AG08395 (cell line): ENCODE measurements around the gene TOPORS.
A peak's percentile ranks its signal among the peaks of the same experiment; 100 is the strongest.
"Not testable (repeated sequence)": the region's sequence is repeated elsewhere in the genome, so short reads cannot be mapped to it uniquely, and the experiment has no call there.

ENCODE experiments used
- DNase-seq: peaks from one replicate; pipeline ENCODE4 v3.0.0; 2012; ENCODE audit warnings: mixed read lengths, low spot score

TOPORS gene

DNA sequence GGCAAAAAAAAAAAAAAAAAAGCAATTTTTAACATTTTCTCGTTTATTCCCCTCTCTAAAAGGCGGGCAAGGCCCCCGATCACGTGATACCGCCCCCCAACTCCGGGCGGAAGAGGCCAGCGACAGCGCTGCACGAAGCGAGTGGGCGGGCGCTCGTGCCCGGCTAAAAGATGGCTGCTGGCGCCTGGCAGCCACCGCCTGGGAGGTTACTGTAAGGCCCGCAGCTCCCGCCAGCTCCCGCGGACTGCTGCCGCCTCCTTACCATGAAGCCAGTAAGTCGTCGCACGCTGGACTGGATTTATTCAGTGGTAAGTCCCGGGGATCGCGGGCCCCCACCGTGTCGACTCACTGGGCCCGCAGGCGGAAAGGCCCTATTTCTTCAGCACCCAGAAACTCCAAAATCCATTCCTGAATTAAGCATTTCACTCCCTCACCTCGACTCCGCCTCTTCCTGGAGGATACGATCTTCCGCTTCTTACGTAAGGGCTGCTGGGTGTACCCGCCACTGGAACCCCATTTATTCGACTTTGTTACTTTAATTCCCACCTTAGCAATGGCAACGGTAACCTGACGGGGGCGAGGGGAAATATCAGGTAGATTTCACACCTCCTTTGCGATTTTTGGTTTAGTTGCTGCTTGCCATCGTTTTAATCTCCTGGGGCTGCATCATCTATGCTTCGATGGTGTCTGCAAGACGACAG, at the start of gene TOPORS, which contains the start of gene SMIM27:
Gene TOPORS (minus strand): TSS at position 415 of the 701 bp plus-strand sequence. CDS start 150 bp downstream, at position 265.
Gene SMIM27 (plus strand): TSS at position 156 of the 701 bp plus-strand sequence. CDS start 108 bp downstream, at position 264.
- DNase-seq, result peak; percentile 92

DNA sequence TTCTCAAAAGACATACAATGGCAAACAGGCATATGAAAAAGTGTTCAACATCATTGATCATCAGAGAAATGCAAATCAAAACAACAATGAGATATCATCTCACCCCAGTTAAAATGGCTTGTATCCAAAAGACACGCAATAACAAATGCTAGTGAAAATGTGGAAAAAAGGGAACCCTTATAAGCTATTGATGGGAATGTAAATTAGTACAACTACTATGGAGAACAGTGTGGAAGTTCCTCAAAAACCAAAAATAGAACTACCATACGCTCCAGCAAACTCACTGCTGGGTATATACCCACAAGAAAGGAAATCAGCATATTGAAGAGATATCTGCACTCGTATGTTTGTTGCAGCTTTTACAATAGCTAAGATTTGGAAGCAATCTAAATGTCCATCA, 46.6 kb upstream of the TOPORS start:
- DNase-seq, result not testable (repeated sequence)

DNA sequence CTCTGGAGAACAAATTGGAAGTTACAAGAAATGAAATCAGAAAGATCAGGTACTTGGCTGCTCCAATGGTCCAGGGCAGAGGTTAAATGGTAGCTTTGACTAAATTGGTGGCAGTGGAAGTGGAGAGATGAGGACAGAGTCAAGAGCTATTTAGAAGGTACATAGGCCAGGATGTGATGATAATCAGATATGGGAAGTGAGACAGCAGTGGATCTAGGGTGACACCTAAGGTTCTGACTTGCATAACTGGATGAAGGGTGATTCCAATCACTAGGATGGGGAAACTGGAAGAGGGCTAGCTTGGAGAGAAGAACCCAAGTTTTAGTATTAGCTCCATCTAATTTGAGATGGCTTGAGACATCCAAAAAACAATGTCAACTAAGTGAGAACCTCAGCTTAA, 44.5 kb upstream of the TOPORS start:
- no peak for DNase-seq

- no peak for DNase-seq
These were observed 43.9 kb upstream of the TOPORS start for GRCh38 chr9:32596096-32596865.

- no peak for DNase-seq
These were observed 38.5 kb upstream of the TOPORS start for GRCh38 chr9:32590898-32591297.

GRCh38 chr9:32590476-32590875, 38.1 kb upstream of the TOPORS start:
- no peak for DNase-seq

DNA sequence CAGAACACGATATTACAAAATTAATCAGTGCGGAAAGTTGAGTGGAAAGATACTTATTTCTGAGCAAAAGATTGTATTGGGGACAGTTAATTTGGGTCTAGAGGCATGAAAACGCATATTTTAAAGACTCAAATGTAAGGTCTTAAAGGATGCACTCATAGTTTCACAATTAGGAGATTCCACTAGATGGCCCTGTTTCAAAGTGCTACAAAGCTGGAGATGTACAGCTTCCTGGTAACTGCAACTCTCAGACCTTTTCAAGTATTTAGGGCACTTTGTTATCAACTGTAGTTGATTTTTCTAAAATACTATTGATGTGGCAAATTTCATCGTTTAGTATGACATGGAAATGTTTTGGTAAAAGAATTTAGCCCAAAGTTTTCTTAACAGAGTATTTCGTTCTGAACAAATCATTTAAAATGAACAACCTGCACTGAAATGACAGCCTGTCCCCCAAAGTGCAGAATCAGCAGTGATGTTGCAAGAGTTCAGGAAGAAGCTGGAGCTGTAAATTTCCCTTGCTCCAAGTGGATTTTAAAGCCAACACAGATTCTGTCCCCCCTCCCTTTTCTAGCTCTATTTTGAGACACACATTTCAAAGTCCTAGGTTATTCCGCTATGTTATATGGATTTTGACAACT, 36.8 kb upstream of the TOPORS start:
- DNase-seq, result peak; percentile 52

DNA sequence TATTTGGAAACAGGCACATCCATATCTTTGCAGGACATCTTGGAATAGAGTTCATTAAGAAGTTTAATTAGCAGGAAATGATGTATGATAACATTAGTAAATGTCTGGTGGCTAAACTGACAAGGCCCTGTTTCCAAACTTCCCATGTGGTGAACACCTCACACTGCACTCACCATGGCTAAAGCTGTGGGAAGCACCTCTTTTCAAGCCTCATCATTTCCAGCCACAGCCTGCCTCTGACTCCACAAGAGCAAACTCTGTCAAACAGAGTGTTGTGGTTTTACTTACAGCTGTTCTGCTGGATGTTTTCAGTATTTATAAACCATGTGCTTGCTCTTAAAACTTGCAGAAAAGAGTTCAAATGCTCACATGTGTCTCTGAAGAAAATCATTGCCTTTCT, 35.5 kb upstream of the TOPORS start:
- DNase-seq, result no peak

GRCh38 chr9:32584784-32585183, 32.4 kb upstream of the TOPORS start:
- no peak for DNase-seq

GRCh38 chr9:32581512-32582143, 29.2 kb upstream of the TOPORS start:
- peak; percentile 38 for DNase-seq

DNA sequence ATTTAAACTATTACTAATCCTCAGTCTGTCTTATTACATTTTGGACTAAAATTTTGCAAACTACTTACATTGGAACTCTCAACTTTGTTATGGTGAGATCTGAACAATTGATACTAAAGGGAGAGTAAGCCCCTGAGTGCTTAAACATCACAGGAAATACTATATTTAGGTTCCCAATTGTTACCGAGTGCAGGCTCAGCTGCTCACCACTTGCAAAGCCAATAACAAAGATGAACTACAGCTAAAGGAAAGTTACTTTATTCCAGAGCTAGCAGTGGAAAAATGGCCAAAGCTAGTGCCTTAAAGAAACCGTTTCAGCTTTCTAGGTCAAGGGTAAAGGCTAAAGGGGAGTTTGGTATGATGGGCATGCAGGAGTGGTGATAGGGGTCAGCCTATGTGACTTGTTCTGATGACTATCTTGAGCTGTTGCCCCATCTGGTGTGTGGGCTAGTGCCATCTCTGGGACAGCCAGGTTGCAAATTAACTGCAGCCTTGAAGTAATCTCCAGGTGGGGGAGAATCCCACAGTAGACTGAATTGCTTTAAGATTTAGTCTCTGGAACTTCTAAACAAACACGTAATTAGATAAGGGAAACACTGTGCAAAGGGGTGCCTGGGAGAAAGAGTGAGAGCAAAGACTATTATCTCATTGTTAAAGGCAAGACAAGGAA, 28.4 kb upstream of the TOPORS start:
- DNase-seq, result no peak

DNA sequence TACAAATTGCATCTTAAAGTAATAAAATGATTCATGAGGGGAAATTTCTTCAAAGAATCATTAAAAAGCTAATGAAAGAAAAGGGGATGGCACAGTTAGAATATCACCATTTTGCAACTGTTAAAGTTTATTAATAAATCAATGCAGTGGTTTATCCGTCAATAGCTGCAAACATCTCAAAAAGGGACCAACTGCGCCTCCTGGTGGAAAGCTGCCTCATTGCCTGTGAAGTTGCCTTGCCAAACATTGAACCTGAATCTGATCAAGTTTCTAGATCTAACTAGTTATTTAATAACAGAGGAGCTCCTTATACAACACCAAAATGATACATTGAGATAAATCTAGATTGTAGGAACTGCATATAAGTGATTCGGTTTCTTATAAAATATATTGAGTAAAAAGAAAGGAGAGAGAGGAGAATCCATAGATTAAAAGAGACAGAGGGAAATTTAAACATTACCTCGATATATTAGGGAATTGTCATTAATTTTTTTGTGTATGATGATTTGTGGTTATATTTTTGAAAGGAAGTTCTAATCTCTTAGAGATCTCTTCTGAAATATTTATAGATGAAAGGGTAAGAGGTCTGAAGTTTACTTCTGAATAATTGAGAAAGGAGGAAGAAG, 27.4 kb upstream of the TOPORS start:
- peak; percentile 56 for DNase-seq

DNA sequence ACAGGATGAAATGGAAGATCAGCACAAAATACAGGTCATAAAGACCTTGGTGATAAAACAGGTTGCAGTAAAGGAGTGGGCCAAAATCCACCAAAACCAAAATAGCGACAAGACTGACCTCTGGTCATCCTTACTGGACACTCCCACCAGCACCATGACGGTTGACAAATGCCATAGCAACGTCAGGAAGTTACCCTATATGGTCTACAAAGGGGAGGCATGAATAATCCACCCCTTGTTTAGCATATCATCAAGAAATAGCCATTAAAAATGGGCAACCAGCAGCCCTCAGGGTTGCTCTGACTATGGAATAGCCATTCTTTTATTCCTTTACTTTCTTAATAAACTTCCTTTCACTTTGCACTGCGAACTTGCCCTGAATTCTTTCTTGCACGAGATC, 26.6 kb upstream of the TOPORS start:
- no peak for DNase-seq

DNA sequence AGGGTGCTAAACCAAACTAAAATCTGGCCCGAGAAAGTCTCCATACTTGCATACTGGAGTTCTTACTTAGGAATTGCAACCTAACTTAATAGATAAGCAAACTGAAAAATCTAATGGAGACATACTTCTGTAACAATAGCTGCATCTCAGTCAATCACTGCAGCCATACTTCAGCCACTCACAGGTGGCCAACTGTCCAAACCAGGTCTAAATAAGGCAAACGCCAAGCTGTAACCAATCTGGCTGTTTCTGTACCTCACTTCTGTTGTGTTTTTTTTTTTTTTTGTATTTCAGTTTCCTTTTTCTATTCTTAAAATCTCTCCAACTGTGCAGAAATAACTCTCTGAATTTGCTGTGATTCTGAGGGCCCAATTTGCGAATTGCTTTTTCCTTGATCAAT, 24.9 kb upstream of the TOPORS start:
- no peak for DNase-seq

- no peak for DNase-seq
These were observed 22.5 kb upstream of the TOPORS start for GRCh38 chr9:32574858-32575257.

DNA sequence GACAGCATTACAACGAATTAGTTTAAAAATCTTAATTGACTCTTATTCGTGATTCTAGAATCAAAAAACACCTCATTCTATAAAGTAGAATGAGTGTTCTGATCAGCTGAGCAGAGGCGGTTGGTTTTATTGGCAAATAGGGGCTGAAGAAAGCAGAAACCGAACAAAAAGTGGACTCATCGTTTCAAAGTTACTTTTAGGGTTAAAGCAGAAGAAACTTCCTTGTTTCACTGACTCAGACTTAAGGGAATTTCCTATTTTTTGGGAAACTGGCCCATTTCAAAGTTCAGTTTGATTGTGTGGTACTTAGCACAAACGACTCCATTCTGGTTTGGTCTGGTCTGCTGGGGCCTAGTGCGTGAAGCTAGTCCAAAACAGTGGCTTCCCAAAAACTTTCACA, 21.4 kb upstream of the TOPORS start:
- no peak for DNase-seq

DNA sequence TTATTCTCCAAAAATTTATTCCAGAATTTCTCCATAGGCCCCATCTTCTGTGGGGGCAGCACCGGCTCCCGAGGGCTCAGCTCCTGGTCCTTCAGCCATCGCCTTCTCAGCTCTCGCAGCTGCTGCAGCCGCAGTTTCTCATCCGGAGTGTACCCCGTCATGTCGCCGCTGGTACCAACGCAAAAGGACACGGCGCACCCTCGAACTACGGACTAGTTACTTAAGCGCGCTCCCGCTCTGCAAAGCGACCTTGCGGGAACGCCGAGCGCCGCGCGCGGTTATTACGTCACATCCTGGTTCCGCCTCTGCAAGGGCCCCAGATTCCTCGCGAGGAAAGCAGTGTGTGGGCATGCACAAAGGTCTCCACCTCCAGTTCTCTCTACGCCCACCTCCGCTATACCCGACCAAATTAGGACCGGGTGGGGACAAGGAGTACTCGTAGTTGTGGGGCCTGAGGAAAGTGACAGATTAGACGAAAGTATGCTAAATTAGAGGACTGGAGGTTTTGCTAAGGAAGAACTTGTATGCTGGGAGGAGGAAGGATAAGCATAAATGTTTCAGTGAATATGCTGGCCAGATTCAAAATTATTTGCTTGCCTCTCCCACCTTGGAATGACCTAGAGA, 20.6 kb upstream of the TOPORS start, which contains the start of gene NDUFB6:
Gene NDUFB6 (minus strand): TSS at position 260 of the 624 bp plus-strand sequence. CDS start 99 bp downstream, at position 161.
- peak; percentile 95 for DNase-seq

GRCh38 chr9:32571969-32572899, 19.8 kb upstream of the TOPORS start:
- DNase-seq, result peak; percentile 81

GRCh38 chr9:32570262-32570661, 17.9 kb upstream of the TOPORS start:
- no peak for DNase-seq

GRCh38 chr9:32566770-32567169, 14.4 kb upstream of the TOPORS start:
- no peak for DNase-seq
